ENCODE measurements around the gene PCBP4.

DNA sequence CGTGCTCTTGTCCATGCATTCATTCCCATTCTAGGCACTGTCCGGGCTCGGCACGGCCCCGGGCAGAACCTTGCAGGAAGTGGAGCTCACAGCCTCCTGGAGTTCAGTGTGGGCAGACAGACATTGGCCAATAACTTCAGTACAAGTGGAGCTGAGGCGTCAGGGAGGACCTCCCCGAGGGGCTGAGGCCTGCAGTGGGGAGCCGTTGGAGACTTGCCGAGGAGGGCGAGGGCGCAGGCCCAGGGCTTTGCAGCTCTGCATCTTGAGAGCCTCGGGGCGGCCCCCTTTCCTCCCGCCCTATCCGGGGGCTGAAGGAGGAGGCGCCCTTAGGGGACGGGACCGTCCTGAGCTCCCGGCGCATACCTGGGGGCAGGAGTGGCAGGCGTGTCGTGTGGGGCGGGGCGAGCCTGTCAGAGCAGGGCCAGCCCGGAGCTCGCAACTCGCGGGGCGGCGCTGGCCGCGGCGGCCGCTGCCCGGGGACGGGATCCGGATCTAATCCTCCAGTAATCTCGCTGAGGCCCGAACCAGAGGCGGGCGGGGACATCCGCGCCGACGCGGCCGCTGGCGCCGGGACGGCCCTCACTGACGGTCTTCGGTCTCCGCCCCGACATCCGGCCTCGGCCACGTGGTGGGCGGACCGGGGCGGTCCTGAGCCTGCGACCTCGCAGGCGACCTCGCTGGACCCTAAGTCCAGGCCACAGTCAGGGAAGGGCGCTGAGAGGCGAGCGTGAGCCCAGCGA, 15.8 kb upstream of the PCBP4 start, which contains the start of gene ACY1:
- TF ChIP-seq POLR2A (IDR thresholded peaks at IDR 0.05) = peak; percentile 68 to 86
- TF ChIP-seq, protein P1, sequence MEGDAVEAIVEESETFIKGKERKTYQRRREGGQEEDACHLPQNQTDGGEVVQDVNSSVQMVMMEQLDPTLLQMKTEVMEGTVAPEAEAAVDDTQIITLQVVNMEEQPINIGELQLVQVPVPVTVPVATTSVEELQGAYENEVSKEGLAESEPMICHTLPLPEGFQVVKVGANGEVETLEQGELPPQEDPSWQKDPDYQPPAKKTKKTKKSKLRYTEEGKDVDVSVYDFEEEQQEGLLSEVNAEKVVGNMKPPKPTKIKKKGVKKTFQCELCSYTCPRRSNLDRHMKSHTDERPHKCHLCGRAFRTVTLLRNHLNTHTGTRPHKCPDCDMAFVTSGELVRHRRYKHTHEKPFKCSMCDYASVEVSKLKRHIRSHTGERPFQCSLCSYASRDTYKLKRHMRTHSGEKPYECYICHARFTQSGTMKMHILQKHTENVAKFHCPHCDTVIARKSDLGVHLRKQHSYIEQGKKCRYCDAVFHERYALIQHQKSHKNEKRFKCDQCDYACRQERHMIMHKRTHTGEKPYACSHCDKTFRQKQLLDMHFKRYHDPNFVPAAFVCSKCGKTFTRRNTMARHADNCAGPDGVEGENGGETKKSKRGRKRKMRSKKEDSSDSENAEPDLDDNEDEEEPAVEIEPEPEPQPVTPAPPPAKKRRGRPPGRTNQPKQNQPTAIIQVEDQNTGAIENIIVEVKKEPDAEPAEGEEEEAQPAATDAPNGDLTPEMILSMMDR (IDR thresholded peaks at IDR 0.05) = no peak

All from adrenal gland (tissue), 5 donors.